Ascending aorta (tissue), 2 donors: Measurements from ENCODE around the gene PTPN1. TPM values are rescaled to one million over a fixed set of nuclear protein-coding genes. Genes with fewer than 3 reads are reported as not detected.

ENCODE experiments used
- DNase-seq, 2 donors: peaks; one replicate each; pipeline ENCODE4 v3.0.0-alpha.2; 2019; ENCODE audit warnings: low spot score in 2 of 2
- H3K27ac ChIP-seq, 2 donors: fragments of 200-600 bp; sonication (generic); one replicate each; pipeline ENCODE4 v1.5.1; 2016 to 2017; ENCODE audit warnings: mild to moderate bottlenecking in 1 of 2
- H3K27me3 ChIP-seq: fragments of 200-600 bp; sonication (generic); one replicate; pipeline ENCODE4 v1.5.1; 2017
- H3K36me3 ChIP-seq, 2 donors: fragments of 200-600 bp; sonication (generic); one replicate each; pipeline ENCODE4 v1.5.1; 2016
- H3K4me1 ChIP-seq, 2 donors: fragments of 200-600 bp; sonication (generic); one replicate each; pipeline ENCODE4 v1.5.1; 2016 to 2017; ENCODE audit warnings: mild to moderate bottlenecking in 1 of 2
- H3K4me3 ChIP-seq, 2 donors: fragments of 200-600 bp; sonication (generic); one replicate each; pipeline ENCODE4 v1.5.1; 2016 to 2017; ENCODE audit warnings: mild to moderate bottlenecking in 1 of 2
- H3K9me3 ChIP-seq, 2 donors: fragments of 200-600 bp; sonication (generic); one replicate each; pipeline ENCODE4 v1.5.1; 2016
- CTCF ChIP-seq, 3 experiments: fragments of 200-600 bp in 2 of 3; fragments of 450-650 bp in 1 of 3; sonication (generic) in 2 of 3; IDR thresholded peaks; one replicate each; pipeline ENCODE4 v1.5.1; 2016 to 2019; ENCODE audit warnings: antibody characterized with exemption in 3 of 3, mild to moderate bottlenecking in 1 of 3, moderate library complexity in 1 of 3
- intact Hi-C: fragments of 100-400 bp; cut with DNase I; formaldehyde crosslinking; loops from one replicate; pipeline ENCODE4 v1.15.1; 2023
- total RNA-seq: library from RNA; depleted of rRNA; stranded (reverse); fragments of >200 nt; gene quantifications from one replicate; pipeline ENCODE4 v1.1.0, GENCODE V29; 2016

PTPN1 gene
- total RNA-seq, 1 donor from 2014 or later = 30.2 TPM

GRCh38 chr20:50540620-50541605 is 30.7 kb downstream of the PTPN1 start:
- intact Hi-C loops = loop anchor here (1.0 to 2.0 kb wide), 4 partner anchors 20 to 32 kb away; partner anchors contain the start of gene PTPN1
- Histone ChIP-seq H3K4me3 (peak overlapping the region; percentile 24 to 28), H3K36me3 (no peaks in the 10 kb centered on the region), H3K9me3 (no peaks in the 10 kb centered on the region), H3K4me1 (peaks cover 16 to 42% of the 10 kb centered on the region in 2 donors), H3K27me3 (no peaks in the 10 kb centered on the region), H3K27ac (peak overlapping the region; percentile 81 to 94)
- no peak for TF ChIP-seq CTCF (IDR thresholded peaks at IDR 0.05)
- DNase-seq = peak in 1 of 2 donors; percentile 80

GRCh38 chr20:50541606-50542041 is 31.4 kb downstream of the PTPN1 start:
- Histone ChIP-seq H3K4me1 (peaks cover 16 to 41% of the 10 kb centered on the region in 2 donors), H3K4me3 (peak overlapping the region; percentile 24 to 28), H3K27ac (peak overlapping the region; percentile 81 to 94), H3K9me3 (no peaks in the 10 kb centered on the region), H3K27me3 (no peaks in the 10 kb centered on the region), H3K36me3 (no peaks in the 10 kb centered on the region)
- no peak for TF ChIP-seq CTCF (IDR thresholded peaks at IDR 0.05)
- DNase-seq = no peak
- intact Hi-C loops = loop anchor here (1.0 to 2.0 kb wide), 4 partner anchors 19 to 32 kb away; partner anchors contain the start of gene PTPN1

GRCh38 chr20:50543326-50543725 is 33.1 kb downstream of the PTPN1 start:
- H3K4me1 ChIP-seq = peaks cover 16 to 40% of the 10 kb centered on the region in 2 donors
- H3K9me3 ChIP-seq = no peaks in the 10 kb centered on the region
- no peak for TF ChIP-seq CTCF (IDR thresholded peaks at IDR 0.05)
- H3K27me3 ChIP-seq = no peaks in the 10 kb centered on the region
- H3K27ac ChIP-seq = peak overlapping the region; percentile 81 to 94
- DNase-seq = no peak
- no peak overlapping the region for H3K4me3 ChIP-seq
- intact Hi-C loops = no loop called here
- H3K36me3 ChIP-seq = peaks cover 0 to under 1% of the 10 kb centered on the region in 2 donors

GRCh38 chr20:50545126-50545525 is 34.9 kb downstream of the PTPN1 start:
- Histone ChIP-seq H3K27me3 (no peaks in the 10 kb centered on the region), H3K36me3 (peaks cover 0 to 9% of the 10 kb centered on the region in 2 donors), H3K4me3 (no peak overlapping the region), H3K9me3 (no peaks in the 10 kb centered on the region), H3K4me1 (peaks cover 16 to 38% of the 10 kb centered on the region in 2 donors), H3K27ac (no peak overlapping the region)
- TF ChIP-seq CTCF (IDR thresholded peaks at IDR 0.05) = no peak
- DNase-seq = no peak
- intact Hi-C loops = no loop called here

- no peak overlapping the region for H3K27ac ChIP-seq
- intact Hi-C loops = no loop called here
- no peak for DNase-seq
- no peak for TF ChIP-seq CTCF (IDR thresholded peaks at IDR 0.05)
- H3K36me3 ChIP-seq = peaks cover 0 to 9% of the 10 kb centered on the region in 2 donors
- H3K27me3 ChIP-seq = no peaks in the 10 kb centered on the region
- peaks cover 8 to 24% of the 10 kb centered on the region in 2 donors for H3K4me1 ChIP-seq
- no peaks in the 10 kb centered on the region for H3K9me3 ChIP-seq
- no peak overlapping the region for H3K4me3 ChIP-seq
Measured at GRCh38 chr20:50546729-50547314, 36.6 kb downstream of the PTPN1 start.
